GM13977 (cell line): Measurements from ENCODE around the gene PLXDC1.

Experiments used
- DNase-seq: peaks from one replicate; pipeline ENCODE4 v3.0.0; 2012; ENCODE audit warnings: low spot score
- in situ Hi-C: fragments of 300-500 bp; cut with MboI; formaldehyde crosslinking; loops from one replicate; pipeline ENCODE4 v1.12.0; 2022; ENCODE audit warnings: low sequenced_read_pairs, low pct_unique_long_range_greater_than_20kb, mixed read lengths, inconsistent platforms; ENCODE audit not compliant: unreplicated experiment
- TF ChIP-seq, protein P1 (sequence below): IDR thresholded peaks from 2 replicates; pipeline ENCODE4 v1.5.1; 2012; ENCODE audit warnings: mild to moderate bottlenecking, control low read depth; ENCODE audit not compliant: insufficient read depth; ENCODE audit errors: extremely low read depth, missing control alignments

Gene PLXDC1

DNA sequence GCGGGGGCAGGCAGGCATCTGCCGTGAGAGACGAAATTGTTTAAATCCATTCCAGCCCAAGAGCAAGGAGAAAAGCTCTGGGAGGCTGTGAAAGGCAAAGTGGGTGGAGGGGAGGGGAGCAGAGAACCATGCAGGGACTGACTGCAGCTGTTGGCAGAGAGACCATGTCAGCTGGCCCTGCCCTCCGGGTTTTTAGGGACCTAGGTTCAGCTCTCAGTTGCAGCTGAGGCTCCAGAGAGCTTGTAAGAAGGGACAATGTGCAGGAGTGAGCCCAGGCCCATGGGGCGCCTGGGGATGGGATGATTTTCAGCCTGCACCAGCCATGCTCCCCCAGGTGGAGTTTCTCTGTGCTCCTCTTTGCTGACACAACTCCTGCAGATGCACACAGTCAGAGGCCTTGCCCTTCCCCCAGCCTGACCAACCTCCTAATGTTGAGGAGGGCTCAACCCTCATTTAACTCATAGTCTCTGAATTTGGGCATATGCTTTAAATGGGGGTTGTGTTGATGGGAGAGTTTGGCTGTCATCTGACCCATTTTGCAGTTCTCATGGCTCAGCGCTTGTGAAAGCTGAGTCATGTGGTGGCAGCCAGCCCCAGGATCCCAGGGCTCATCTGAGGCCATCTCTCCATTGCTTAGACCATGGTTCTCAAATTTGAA is 70.9 kb downstream of the PLXDC1 start:
- TF ChIP-seq, protein P1, sequence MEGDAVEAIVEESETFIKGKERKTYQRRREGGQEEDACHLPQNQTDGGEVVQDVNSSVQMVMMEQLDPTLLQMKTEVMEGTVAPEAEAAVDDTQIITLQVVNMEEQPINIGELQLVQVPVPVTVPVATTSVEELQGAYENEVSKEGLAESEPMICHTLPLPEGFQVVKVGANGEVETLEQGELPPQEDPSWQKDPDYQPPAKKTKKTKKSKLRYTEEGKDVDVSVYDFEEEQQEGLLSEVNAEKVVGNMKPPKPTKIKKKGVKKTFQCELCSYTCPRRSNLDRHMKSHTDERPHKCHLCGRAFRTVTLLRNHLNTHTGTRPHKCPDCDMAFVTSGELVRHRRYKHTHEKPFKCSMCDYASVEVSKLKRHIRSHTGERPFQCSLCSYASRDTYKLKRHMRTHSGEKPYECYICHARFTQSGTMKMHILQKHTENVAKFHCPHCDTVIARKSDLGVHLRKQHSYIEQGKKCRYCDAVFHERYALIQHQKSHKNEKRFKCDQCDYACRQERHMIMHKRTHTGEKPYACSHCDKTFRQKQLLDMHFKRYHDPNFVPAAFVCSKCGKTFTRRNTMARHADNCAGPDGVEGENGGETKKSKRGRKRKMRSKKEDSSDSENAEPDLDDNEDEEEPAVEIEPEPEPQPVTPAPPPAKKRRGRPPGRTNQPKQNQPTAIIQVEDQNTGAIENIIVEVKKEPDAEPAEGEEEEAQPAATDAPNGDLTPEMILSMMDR: no peak
- in situ Hi-C loops: no loop called here
- DNase-seq: no peak

DNA sequence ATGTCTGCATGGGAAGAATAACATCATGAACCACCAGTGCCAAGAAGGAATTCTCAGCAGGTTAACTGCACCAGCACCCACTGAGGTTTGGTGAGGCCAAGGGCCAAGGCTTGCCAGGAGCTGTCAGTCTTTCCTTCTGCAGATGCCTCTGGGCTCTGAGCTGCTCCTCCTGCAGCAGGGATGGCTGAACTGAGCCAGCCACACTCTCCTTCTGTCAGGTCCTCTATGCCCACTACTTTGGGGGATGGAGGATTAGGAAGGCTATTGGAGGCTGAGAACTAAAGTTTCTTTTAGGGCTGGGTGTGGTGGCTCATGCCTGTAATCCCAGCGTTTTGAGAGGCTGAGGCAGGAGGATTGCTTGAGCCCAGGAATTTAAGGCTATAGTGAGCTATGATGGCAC is 71.6 kb downstream of the PLXDC1 start:
- TF ChIP-seq, protein P1: no peak
- in situ Hi-C loops: no loop called here
- DNase-seq: no peak

DNA sequence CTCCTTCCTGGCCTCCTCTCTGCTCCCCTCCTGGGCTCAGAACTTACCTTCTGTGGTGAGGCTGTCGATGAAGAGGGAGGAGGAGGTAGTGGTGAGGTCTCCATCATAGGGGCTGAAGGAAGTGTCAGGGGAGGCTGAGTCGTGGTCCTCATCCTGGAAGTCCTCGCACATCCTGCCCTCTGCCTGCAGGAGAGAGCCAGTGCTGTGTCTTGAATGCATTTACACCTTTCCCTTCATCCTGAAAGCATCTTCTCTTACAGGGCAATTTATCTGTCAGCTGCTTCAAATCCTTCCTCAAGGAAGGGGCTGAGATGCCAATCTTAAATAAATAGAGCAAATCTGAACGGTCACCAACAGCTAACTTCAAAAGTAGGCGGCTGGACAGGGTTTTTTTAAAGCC is 73.6 kb downstream of the PLXDC1 start:
- DNase-seq: no peak

DNA sequence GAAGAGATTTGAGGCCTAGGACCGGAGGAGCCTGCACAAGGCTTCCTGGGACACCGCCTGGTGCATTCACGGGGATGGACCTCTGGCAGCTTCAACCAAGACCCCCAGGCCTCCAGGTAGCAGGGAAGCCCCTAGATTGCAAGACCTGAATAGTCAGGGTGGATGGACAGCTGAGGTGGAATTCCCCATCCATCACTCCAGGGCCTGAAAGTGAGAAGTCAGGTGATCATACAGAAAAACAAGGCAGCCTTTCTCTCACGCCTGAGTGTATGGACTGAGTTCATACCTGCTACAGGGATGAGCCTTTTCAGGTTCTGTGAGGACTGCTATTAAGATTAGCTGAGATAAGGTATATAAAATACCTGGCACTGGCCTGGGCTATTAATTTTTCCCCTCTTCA is 74.2 kb downstream of the PLXDC1 start:
- TF ChIP-seq, protein P1: no peak

More for the DNA sequence above, 73.6 kb downstream of the PLXDC1 start:
- in situ Hi-C loops: no loop called here
- TF ChIP-seq, protein P1: no peak

DNA sequence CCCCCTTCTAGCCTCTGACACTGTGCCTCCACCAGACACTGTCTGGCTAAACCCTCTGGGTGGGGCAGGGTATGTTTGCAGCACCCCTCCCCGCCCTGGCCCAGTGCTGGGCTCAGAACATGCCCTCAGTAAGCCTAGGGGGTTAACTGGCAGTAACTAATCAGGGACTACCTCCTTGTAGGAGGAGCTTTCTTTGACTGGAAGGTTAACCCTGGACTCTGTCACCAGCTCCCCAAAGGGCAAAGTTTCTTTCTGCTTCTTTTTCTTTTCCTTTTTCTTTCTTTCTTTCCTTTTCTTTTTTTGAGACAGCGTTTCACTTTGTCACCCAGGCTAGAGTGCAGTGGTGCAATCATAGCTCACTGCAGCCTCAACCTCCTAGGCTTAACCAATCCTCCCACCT is 76.8 kb downstream of the PLXDC1 start:
- no peak for DNase-seq
- TF ChIP-seq, protein P1: no peak
- in situ Hi-C loops: no loop called here

More for the DNA sequence above, 74.2 kb downstream of the PLXDC1 start:
- no peak for DNase-seq
- in situ Hi-C loops: no loop called here

DNA sequence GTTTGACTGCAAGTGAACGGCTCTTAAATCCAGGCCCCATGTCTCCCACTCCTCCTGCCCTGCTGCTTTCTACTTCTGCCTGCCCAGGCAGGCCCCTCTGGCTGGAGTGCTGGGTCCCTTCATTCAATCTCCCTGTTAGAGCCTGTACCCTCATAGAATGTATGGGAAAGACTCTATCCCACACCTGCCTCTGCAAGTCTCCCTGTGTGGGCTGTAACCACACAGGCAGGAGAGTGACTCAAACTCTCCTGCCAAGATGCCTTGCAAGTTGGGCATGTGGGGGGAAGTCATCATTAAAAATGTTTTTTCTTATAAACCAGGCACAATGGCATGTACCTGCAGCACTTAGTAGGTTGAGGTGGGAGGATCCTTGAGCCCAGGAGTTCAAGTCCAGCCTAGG is 77.5 kb downstream of the PLXDC1 start:
- TF ChIP-seq, protein P1: no peak
- in situ Hi-C loops: no loop called here
- DNase-seq: no peak
